Natural killer cell (primary cell): ENCODE results near the gene FOXK1. TPM values are rescaled to one million over a fixed set of nuclear protein-coding genes. Genes with fewer than 3 reads are reported as not detected.

Source experiments
- ATAC-seq, 3 donors: fragments of 150-1000 bp in 2 of 3; fragments of 200-7000 bp in 1 of 3; cut with Tn5 transposase; 1 replicate in 1 of 3; 2 replicates in 2 of 3; pipeline ENCODE4 v1.10.0; 2021; ENCODE audit warnings: mild to moderate bottlenecking in 2 of 3, moderate library complexity in 2 of 3
- DNase-seq, 2 donors: peaks; one replicate each; pipeline versions ENCODE4 v3.0.0 to v3.0.0-alpha.2; 2013 to 2021; ENCODE audit warnings: mixed read lengths in 1 of 2
- H3K27ac ChIP-seq: one replicate; pipeline ENCODE4 v1.5.1; 2013; ENCODE audit warnings: mild to moderate bottlenecking, low read length
- H3K27me3 ChIP-seq: one replicate; pipeline ENCODE4 v1.6.1; 2013; ENCODE audit warnings: low read length; ENCODE audit not compliant: control insufficient read depth, insufficient read depth
- H3K36me3 ChIP-seq: one replicate; pipeline ENCODE4 v1.6.1; 2013; ENCODE audit warnings: low read length; ENCODE audit not compliant: control insufficient read depth, insufficient read depth
- H3K4me1 ChIP-seq: one replicate; pipeline ENCODE4 v1.6.1; 2013; ENCODE audit warnings: low read length; ENCODE audit not compliant: control insufficient read depth, insufficient read depth
- H3K4me3 ChIP-seq: one replicate; pipeline ENCODE4 v1.5.1; 2013; ENCODE audit warnings: low read length
- H3K9me3 ChIP-seq: one replicate; pipeline ENCODE4 v1.6.1; 2013; ENCODE audit warnings: low read length; ENCODE audit not compliant: control insufficient read depth, insufficient read depth
- H3K27ac Mint-ChIP-seq, 2 donors: one replicate each; pipeline ENCODE4 v1.8.0; 2022; ENCODE audit warnings: mild to moderate bottlenecking in 2 of 2, mixed read lengths in 2 of 2, moderate library complexity in 1 of 2
- H3K27me3 Mint-ChIP-seq, 2 donors: one replicate each; pipeline ENCODE4 v1.8.0; 2022; ENCODE audit warnings: low read depth in 2 of 2, mixed read lengths in 2 of 2
- H3K36me3 Mint-ChIP-seq: one replicate; pipeline ENCODE4 v1.8.0; 2022; ENCODE audit warnings: mixed read lengths
- H3K4me1 Mint-ChIP-seq, 2 donors: one replicate each; pipeline ENCODE4 v1.8.0; 2022; ENCODE audit warnings: mixed read lengths in 2 of 2
- H3K4me3 Mint-ChIP-seq: one replicate; pipeline ENCODE4 v1.8.0; 2022; ENCODE audit warnings: mild to moderate bottlenecking, moderate library complexity, mixed read lengths
- H3K9me3 Mint-ChIP-seq, 2 donors: one replicate each; pipeline ENCODE4 v1.8.0; 2022; ENCODE audit warnings: mixed read lengths in 2 of 2
- CTCF ChIP-seq: fragments of 200-600 bp; IDR thresholded peaks from one replicate; pipeline ENCODE4 v1.8.0; 2022; ENCODE audit warnings: antibody characterized with exemption
- WGBS: methylation state at CpG from one replicate; pipeline ENCODE4 v1.1.7; 2013; ENCODE audit warnings: missing lambda C conversion rate; ENCODE audit not compliant: insufficient coverage; 5-methylcytosine and 5-hydroxymethylcytosine counted together
- intact Hi-C: fragments of 100-400 bp; cut with micrococcal nuclease; formaldehyde crosslinking; loops from one replicate; pipeline ENCODE4 v1.14.2; 2022
- total RNA-seq, 4 donors: library from RNA; stranded (reverse); fragments of 120-200 nt in 1 of 4; gene quantifications; one replicate each; pipeline versions ENCODE4 v1.2.3 to v1.2.4, GENCODE V29; 2013 to 2022

The FOXK1 gene
- total RNA-seq, 3 donors from 2014 or later (not counting 1 experiment from before 2014, with no cell fraction given), result 51.6 to 59.7 (median 55.3) TPM

- intact Hi-C loops, result no loop called here
- Histone ChIP-seq H3K36me3 (peaks cover 20% of the 10 kb centered on the region), H3K27ac (no peak overlapping the region), H3K27me3 (no peaks in the 10 kb centered on the region), H3K4me3 (no peak overlapping the region), H3K9me3 (no peaks in the 10 kb centered on the region), H3K4me1 (peaks cover 34% of the 10 kb centered on the region)
- H3K4me1 Mint-ChIP-seq, result peaks cover 29 to 33% of the 10 kb centered on the region in 2 donors
- H3K4me3 Mint-ChIP-seq, result no peak overlapping the region
- no peaks in the 10 kb centered on the region for H3K27me3 Mint-ChIP-seq
- WGBS, result 96% methylated on average over 20 of the region's 20 CpGs
- DNase-seq, result no peak
- no peak for ATAC-seq
- H3K36me3 Mint-ChIP-seq, result no peaks in the 10 kb centered on the region
- no peaks in the 10 kb centered on the region for H3K9me3 Mint-ChIP-seq
- no peak overlapping the region for H3K27ac Mint-ChIP-seq
- TF ChIP-seq CTCF, result no peak
These were observed 69.4 kb downstream of the FOXK1 start for GRCh38 chr7:4751398-4751947.

DNA sequence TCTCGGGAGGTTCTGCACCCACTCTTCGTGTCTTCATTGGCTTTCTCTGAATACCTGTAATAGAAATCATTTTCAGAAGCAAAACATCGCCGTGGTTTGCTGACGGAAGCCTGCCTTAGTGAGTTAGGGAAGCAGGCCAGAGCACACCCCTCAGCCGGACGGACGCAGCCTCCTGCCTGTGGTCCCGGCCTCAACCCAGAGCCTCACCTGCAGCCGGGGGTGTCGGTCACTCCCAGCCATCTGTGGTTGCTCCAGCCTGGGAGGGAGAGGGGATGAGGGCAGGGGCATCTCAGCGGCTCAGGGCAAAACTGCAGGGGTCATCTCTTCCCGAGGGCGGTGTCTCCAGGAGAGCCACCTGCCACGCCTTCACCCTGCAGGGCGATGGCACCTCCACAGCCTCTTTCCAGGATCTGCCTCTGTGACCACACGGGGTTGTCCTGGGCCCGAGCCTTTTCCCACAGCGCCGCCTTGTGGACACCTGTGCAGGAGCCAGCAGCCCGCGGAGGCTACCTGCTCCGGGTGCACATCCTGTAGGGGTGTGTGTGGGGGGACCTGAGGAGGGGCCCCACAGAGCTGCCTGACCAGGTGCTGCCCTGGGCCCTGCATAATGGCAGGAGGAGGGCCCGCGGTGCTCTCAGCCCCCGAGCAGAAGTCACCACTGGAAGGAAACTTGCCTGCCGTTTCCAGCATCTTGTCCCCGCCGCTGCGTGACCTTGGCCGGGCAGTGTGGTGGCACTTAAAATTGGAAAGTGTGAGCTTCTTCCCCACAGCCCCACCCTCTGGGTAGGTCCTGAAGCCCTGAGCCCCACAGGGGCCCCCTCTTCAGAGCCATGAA is 71.7 kb downstream of the FOXK1 start:
- peak; percentile 94 for TF ChIP-seq CTCF
- Mint-ChIP-seq H3K27ac (peak overlapping the region in 1 of 2 donors; percentile 21), H3K36me3 (no peaks in the 10 kb centered on the region), H3K9me3 (no peaks in the 10 kb centered on the region), H3K27me3 (no peaks in the 10 kb centered on the region), H3K4me1 (peaks cover 6 to 12% of the 10 kb centered on the region in 2 donors), H3K4me3 (no peak overlapping the region)
- Histone ChIP-seq H3K9me3 (no peaks in the 10 kb centered on the region), H3K36me3 (peaks cover 34% of the 10 kb centered on the region), H3K27me3 (no peaks in the 10 kb centered on the region), H3K4me1 (peaks cover 14% of the 10 kb centered on the region), H3K4me3 (no peak overlapping the region), H3K27ac (no peak overlapping the region)
- ATAC-seq (peak; percentile 92 to 98 (median 96)), DNase-seq (peak; percentile 81 to 91)
- 46% methylated on average over 31 of the region's 31 CpGs for WGBS
- intact Hi-C loops, result loop anchor here (1.0 kb wide), 1 partner anchor 143 kb away; no protein-coding TSS in a partner anchor

DNA sequence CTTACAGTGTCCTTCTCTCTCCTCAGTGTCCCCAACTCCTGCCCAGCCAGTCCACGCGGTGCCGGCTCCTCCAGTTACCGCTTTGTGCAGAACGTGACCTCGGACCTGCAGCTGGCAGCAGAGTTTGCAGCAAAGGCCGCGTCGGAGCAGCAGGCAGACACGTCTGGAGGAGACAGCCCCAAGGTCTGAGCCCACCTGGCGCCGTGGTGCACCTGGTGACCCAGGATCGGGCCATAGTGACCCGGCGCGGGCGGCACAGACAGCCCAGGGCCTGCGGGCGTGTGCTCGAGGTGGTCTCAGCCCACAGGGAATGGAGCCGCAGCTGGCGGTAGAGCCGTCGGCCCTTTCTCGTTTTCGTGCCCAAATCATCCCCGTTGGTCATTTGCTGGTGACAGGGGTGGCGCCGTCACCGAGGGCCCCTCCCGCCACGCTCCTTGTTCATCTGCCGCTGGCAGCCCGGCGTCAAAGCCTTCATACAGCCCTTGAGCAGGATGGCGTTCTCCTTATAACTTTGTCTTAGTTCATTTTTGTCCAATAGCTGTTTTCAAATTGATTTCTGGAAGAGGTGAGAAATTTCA is 72.4 kb downstream of the FOXK1 start:
- Mint-ChIP-seq H3K27me3 (no peaks in the 10 kb centered on the region), H3K9me3 (no peaks in the 10 kb centered on the region), H3K4me3 (no peak overlapping the region), H3K27ac (no peak overlapping the region), H3K36me3 (no peaks in the 10 kb centered on the region), H3K4me1 (peaks cover 0 to 5% of the 10 kb centered on the region in 2 donors)
- Histone ChIP-seq H3K4me1 (peaks cover 14% of the 10 kb centered on the region), H3K27me3 (no peaks in the 10 kb centered on the region), H3K4me3 (no peak overlapping the region), H3K9me3 (no peaks in the 10 kb centered on the region), H3K36me3 (peaks cover 40% of the 10 kb centered on the region), H3K27ac (no peak overlapping the region)
- TF ChIP-seq CTCF, result no peak
- intact Hi-C loops, result loop anchor here (1.0 kb wide), 1 partner anchor 143 kb away; no protein-coding TSS in a partner anchor
- 97% methylated on average over 36 of the region's 36 CpGs for WGBS
- no peak for DNase-seq
- no peak for ATAC-seq
